Measurements from ENCODE around the gene IPO4. TPM values are rescaled to one million over a fixed set of nuclear protein-coding genes. Genes with fewer than 3 reads are reported as not detected.

Gene IPO4
- total and polyA plus RNA-seq, 10 of the 15 experiments (the other 5 are each of a cell fraction or from before 2014, with no cell fraction given), result 7.8 to 139 (median 37.6) TPM

DNA sequence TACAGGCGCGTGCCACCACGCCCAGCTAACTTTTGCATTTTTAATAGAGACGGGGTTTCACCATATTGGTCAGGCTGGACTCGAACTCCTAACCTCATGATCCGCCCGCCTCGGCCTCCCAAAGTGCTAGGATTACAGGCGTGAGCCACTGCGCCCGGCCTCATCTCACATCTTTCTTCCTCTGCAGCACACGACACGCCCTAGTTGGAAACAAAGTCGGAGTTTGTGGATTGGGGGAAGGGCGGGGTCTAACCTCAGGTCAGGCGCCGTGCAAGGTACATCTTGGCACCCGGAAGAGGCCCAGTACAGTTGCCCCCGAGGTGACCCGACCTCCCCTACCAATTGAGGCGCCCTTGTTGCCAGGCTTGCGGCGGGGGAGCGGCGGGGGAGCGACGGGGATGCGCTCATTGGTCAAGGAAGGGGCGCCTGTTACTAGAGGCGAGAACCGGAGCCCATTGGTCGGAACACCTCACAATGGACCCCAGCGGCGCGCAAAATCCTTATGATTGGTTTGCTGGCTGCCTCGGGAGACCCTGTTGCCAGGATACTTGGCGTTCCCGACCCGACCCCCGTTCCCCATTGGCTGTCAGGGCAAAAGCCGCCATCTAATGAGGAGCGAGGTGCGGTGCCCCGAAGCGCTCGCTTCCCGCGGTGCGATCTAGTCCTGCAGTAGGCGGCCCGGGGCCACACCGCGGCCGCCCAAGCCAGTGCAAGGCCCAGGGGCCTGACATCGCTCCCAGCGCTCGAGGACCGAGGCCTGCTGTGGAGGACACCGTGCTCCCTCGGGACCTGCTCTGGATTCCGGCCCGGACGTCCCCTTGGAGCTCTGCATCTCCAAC lies 17.0 kb downstream of the IPO4 start, which contains the start of gene REC8 (continued):
- TF ChIP-seq HDAC6 (IDR thresholded peaks at IDR 0.05; ENCODE audit: unreplicated experiment) (no peak), NKRF (conservative IDR thresholded peaks at IDR 0.05) (0 out of 2 replicates have a peak, but pooled peaks have one; percentile 59), ATF2 (IDR thresholded peaks at IDR 0.05; ENCODE audit: low read length) (0 out of 2 replicates have a peak, but pooled peaks have one; percentile 24), YY1 (IDR thresholded peaks at IDR 0.05; ENCODE audit: low read depth, low read length) (peak; percentile 74; the same call in 1 of the 2 replicates), CBX3 (IDR thresholded peaks at IDR 0.05; ENCODE audit: borderline replicate concordance, low read depth) (no peak), ZBTB4 (CRISPR knock-in tag; IDR thresholded peaks at IDR 0.05) (no peak), SUPT20H (IDR thresholded peaks at IDR 0.05; ENCODE audit: borderline replicate concordance, control insufficient read depth, low read depth, low read length) (no peak), NR2F1 (conservative IDR thresholded peaks at IDR 0.05) (peak; percentile 88), BHLHE40 (IDR thresholded peaks at IDR 0.05; ENCODE audit: borderline replicate concordance in 1 of 2, low read depth in 2 of 2, low read length in 1 of 2) (peak; percentile 8 to 69; a peak in 2 of 4 replicates), USF1 (IDR thresholded peaks at IDR 0.05; ENCODE audit: borderline replicate concordance, extremely low read length, insufficient read depth, low read depth, low read length) (no peak), RBBP5 (conservative IDR thresholded peaks at IDR 0.05) (no peak), MAX (IDR thresholded peaks at IDR 0.05; ENCODE audit: low read depth, low read length) (no peak), TCF12 (IDR thresholded peaks at IDR 0.05; ENCODE audit: low read depth, low read length) (0 out of 2 replicates have a peak, but pooled peaks have one; percentile 37), SMAD5 (IDR thresholded peaks at IDR 0.05; ENCODE audit: low read depth) (peak; percentile 24), BACH1 (IDR thresholded peaks at IDR 0.05; ENCODE audit: borderline replicate concordance) (peak; percentile 68; the same call in 1 of the 2 replicates), IKZF2 (IDR thresholded peaks at IDR 0.05) (no peak)

Data from GM12878 (cell line).